GM18909 (cell line): ENCODE measurements around the gene ACHE.

Experiments
- ATAC-seq: cut with Tn5 transposase; IDR thresholded peaks from one replicate; pipeline ENCODE4 v1.9.1; 2021; ENCODE audit warnings: mild to moderate bottlenecking; ENCODE audit not compliant: unreplicated experiment, poor library complexity

The ACHE gene

DNA sequence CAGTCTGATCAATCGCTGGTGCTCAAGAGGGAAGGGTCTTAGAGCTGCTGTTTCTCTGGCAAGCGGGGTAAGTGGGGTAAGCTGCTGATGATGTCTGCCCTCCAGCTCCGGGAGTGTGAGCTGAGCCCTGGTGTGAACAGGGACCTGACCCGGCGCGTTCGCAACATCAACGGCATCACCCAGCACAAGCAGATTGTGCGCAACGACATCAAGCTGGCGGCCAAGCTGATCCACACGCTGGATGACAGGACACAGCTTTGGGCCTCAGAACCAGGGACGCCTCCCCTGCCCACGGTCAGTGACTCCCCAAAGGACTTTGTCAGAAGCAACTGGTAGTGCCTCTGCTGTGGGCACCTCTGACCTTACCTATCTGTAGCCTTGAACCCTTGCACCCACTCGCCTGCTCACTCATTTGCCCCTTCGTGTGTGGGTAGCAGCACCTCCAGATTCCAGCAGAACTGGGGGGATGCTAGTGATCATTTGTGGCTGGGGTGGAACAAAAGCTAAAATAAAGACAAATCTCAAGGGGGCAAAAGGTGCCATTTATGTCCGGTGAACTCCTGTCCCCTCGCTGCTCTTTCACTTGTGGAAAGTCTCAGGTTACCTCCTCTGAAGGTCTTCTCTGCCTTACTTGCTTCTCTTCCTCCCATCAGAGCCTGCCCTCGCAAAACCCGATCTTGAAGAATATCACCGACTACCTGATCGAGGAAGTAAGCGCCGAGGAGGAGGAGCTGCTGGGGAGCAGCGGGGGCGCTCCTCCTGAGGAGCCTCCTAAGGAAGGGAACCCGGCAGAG, 9.3 kb downstream of the ACHE start:
- ATAC-seq: no peak

GRCh38 chr7:100885440-100886141, 10.1 kb downstream of the ACHE start:
- ATAC-seq: no peak

DNA sequence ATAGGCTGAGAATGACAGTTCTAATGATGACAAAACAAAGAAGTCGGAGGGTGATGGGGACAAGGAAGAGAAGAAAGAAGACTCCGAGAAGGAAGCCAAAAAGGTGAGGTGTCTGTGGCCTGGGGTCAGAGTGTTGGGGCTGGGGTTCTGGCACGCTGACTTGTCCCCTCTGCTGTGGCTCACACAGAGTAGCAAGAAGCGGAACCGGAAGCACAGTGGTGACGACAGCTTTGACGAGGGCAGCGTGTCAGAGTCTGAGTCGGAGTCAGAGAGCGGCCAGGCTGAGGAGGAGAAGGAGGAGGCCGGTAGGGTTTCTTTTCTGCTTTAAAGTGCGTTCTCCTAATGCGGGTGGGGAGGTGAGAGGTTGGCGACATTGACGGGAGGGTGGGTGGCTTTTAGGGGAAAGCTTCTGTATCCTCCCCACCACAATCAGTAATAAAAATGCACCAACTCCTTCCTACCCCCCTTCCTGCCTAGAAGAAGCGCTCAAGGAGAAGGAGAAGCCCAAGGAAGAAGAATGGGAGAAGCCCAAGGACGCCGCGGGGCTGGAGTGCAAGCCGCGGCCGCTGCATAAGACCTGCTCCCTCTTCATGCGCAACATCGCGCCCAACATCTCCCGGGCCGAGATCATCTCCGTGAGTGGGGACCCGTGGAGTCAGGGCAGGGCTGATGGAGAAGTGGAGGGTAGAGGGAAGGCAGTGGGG, 10.8 kb downstream of the ACHE start:
- no peak for ATAC-seq

DNA sequence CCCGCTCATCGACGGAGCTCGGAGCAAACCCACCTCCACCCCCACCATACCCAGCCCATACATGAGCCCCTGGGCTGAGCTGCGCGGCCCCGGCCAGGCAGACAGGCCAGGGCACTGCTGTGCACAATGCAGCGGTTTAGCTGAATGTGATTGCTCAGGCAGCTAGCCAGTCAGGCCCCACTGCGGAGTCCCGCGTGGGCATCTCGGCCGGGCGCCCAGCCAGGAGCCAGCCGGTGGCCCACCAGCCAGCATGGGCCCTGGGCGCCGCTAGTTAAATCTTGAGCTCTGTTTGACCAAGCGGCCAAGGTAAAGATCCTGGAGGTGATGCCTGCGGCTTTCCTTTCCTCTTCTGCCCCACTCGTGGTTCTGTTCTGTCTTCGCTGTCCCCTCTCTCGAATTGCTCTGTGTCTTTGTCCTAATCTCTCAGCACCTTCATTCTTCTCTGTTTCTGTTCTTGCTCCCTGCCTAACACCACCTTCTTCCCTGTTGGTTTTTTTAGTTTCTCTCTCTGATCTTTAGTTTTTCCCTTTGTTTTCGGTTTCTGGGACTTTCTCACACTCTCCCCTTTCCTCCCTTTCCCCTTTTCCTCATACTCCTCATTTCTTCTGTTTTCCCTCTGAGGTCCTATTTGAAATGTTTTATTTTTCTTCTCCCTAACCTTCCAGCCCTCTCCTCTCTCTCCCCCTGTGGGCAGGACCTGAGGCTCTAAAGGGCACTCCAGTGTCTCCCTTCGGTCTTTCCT, 12.7 kb downstream of the ACHE start:
- no peak for ATAC-seq

DNA sequence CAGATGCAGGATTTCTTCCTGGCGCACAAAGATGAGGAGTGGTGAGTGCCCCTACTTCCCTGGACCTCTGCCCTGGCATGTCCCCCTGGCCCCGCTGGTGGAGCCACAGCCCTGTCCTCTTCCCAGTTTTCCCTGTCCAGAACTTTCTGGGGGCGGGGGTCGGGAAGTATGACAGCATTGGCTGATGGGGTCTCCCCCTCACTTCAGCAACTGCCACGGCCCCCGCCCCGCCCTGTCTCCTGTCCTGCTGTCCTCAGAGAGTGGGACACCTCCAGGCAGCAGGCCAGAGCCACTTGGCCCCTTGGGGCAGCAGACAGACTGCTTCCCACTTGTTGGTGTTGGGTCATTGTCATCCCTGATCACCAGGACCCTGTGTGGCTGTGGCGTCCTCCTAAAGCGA, 13.5 kb downstream of the ACHE start:
- no peak for ATAC-seq

GRCh38 chr7:100881136-100881535, 14.6 kb downstream of the ACHE start:
- no peak for ATAC-seq

DNA sequence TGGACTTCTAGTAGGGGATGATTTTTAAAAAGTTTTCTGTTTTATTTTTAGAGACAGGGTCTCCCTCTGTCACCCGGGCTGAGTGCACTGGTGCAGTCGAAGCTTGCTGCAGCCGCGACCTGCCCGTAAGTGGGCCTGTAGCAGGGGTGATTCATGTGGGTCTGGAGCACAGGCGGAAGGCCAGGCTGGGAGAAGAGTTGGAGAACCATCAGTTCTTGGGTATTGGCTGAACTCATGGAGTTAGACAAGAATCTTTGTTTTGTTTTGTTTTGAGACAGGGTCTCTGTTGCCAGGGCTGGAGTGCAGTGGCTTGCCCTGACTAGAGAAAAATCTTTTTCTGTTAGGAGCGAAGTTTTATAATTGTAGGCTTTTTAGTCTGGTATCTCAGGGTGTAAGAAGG, 15.0 kb downstream of the ACHE start:
- no peak for ATAC-seq

DNA sequence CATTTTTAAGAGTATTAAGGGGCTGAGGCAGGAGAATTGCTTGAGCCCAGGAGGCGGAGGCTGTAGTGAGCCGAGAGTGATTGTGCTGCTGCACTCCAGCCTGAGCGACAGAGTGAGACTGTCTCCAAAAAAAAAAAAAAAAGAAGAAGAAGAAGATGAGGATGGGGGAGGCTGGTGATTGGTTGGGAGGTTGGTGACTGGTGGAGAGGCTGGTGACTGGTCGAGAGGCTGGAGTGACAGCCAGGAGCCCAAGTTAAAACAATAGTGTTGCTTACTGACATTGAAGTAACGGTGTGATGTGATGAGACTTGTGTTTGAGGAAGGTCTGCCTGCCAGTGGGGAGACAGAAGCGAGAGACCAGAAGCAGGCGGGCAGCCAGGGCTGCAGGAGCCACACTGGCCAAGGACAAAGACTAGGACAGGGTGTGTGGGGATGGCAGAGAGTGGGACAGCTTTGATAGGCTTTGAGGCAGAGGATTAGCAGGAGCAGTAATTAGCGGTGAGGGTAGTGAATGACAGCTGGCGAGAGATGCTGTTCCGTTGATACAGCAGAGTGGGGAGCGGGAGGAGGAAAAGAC, 15.9 kb downstream of the ACHE start:
- no peak for ATAC-seq

DNA sequence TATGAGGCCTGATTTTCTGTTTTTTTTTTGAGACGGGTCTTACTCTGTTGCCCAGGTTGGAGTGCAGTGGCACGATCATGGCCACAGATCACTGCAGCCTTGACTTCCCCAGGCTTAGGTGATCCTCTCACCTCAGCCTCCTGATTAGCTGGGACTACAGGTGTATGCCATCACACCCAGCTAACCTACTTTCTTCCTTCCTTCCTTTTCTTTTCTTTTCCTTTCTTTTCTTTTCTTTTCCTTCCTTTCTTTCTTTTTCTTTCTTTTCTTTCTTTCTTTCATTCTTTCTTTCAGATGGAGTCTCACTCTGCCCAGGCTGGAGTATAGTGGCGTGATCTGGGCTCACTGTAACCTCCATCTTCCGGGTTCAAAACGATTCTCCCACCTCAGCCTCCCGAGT, 17.0 kb downstream of the ACHE start:
- no peak for ATAC-seq

- ATAC-seq: no peak
Measured at GRCh38 chr7:100878013-100878412, 17.7 kb downstream of the ACHE start.

DNA sequence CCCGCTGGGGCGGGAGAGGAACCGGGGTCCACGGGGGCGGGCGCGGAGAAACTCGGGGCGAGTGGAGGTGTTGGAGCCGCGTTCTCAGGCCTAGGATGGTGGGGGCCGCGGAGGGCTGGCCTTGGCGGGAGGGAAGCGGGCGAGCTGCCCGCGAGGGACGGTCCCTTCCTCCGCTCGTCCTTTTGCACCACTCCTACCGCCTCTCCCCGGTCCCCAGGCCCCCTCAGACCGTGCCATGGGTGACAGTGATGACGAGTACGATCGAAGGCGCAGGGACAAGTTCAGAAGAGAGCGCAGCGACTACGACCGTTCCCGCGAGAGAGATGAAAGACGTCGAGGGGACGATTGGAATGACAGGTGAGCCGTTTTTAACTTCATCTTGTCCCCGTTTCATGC, 20.3 kb downstream of the ACHE start:
- peak; percentile 30 for ATAC-seq

DNA sequence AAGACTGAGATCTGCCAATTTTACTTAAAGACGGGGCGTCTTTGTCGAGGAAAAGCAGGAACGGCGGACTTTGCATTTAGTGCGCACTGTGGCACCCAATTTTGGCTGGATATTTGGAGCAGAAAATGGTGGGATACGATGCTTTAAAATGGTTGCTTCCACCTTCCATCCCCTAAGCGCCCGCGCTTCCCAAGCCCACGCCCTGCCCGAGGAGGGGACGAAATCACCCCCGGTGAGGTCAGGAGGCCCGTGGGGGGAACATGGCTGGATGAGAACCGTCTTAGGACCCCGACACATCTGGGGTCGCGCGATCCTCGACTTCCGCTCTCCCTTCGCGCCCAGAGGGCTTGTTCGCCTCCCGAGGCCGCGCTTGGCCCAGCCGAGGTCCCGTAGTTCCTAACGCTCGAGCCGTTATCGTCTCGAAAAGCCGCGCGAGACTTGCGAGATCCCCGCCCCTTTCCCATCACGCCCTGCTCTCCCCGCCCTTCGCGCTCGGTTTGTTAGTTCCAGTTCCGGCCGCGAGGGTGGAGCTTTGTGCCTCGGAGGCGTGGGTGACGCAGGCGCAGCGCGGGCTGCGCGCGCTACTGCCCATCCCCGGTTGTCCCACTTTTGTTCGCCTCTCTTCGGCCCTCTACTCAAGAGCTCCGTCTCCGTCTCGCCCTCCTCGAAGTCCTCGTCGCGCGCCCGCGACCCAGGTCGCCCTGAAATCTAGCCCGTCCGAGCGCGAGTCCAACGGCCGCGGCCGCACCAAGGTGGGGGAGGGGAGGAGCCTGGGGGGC, 20.9 kb downstream of the ACHE start, which contains the start of gene SRRT:
Gene SRRT (plus strand): TSS at position 527 of the 779 bp plus-strand sequence. CDS start 488 bp downstream, outside the sequence.
- ATAC-seq: peak; percentile 89

DNA sequence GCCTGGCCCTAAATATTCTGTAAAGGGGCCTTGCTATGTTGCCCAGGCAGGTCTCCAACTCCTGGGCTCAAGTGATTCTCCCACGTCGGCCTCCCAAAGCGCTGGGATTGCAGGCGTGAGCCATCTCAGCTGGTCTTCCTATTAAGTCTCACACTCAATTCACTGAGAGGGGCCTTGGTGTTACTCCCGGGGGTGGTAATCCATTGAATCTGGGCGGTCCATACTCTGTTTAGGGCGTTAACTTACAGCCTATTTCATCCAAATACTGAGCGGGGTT, 21.4 kb downstream of the ACHE start:
- no peak for ATAC-seq

DNA sequence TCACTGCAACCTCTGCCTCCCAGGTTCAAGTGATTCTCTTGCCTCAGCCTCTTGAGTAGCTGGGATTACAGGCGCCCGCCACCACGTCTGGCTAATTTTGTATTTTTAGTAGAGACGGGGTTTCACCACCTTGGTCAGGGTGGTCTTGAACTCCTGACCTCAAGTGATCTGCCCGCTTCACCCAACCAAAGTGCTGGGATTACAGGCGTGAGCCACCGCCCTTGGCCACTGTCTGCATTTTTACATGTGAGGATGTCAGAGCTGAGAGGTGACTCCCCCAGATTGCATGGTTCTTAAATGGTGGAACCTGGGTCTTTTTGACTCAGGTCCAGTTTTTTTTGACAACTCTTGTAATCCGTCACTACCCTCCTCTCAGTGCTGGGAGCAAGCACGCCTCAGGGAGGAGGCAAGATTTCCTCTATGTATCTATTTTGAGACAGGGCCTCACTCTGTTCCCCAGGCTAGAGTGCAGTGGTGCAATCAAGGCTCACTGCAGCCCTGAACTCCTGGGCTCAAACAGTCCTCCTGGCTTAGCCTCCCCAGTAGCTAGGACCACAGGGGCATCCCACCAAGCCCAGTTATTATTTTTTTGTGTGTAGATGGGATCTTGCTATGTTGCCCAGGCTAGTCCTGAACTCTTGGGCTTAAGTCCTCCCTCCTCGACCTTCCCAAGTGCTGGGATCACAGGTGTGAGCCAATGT, 21.9 kb downstream of the ACHE start:
- ATAC-seq: no peak

DNA sequence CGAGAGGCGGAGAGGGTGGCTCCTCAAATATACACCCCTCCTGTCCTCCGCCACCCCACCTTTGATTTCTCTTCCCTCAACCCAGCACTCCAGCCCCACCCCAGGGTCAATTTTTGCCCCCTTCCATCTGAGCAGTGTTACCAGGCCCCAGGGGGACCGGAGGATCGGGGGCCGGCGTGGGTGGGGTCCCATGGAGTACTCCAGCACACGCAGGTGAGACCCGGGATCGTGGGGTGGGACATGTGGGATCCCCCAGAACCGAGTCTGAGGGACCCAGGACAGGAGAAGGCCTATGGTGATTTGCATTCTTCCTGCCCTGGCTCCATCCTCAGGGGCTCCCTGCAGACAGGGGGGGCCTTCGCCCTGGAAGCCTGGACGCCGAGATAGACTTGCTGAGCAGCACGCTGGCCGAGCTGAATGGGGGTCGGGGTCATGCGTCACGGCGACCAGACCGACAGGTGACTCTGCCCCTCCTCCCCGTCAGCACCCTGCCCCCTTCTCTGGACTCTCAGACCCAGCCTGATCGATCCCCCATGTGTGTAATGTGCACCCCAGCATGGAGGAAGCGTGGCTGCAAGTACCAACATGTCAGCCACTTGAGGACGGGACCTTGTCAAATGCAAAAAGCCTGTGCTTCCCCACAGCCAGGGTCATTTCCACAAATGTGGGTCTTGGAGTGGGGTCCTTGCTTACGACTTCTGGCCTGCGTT, 27.8 kb downstream of the ACHE start:
- ATAC-seq: peak; percentile 27

DNA sequence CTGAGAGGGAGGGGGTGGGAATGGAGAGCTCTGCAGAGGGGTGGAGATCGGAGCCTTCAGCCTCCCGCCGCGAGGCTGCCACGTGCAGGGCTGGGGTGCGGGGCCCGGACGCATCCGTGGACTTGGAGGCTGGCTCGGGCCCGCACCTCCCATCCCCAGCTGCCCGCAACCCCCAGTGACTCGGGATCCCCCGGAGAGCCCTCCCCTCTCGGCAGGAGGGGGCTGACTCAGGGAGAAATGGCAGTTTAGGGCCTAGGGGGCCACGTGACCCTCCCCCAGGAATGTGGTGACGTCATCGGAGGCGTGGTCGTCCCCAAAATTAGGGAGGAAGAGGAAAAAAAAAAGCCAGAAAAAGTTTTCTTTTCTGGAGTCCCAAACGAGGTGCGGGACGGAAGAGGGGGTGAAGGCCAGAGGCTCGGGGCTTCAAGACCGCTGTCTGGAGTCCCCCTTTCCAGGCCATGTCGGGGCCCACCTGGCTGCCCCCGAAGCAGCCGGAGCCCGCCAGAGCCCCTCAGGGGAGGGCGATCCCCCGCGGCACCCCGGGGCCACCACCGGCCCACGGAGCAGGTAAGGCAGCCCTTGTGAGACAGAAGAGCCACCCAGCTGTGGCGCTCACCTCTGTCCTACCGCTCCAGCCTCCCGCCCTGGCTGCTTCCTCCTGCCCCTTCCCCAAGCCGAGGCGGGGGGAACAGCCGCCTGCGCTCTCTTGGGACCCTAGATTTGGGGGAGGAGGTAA, 28.5 kb downstream of the ACHE start, which contains the start of gene TRIP6:
Gene TRIP6 (plus strand): TSS at position 348 of the 736 bp plus-strand sequence. CDS start 111 bp downstream, at position 459.
- ATAC-seq: peak; percentile 56

GRCh38 chr7:100866729-100867039, 29.0 kb downstream of the ACHE start:
- ATAC-seq: no peak
